Upper lobe of left lung (tissue), 4 donors: ENCODE results near the gene FEZF2.

Experiments
- EP300 ChIP-seq, 4 donors: sonication (generic); formaldehyde crosslinking; IDR thresholded peaks; one replicate each; pipeline ENCODE4 v1.5.1; 2017; ENCODE audit warnings: antibody characterized with exemption in 4 of 4, control low read depth in 2 of 4
- POLR2A ChIP-seq, 4 donors: fragments of 450-650 bp; IDR thresholded peaks; one replicate each; pipeline ENCODE4 v1.5.1; 2016 to 2017; ENCODE audit warnings: antibody characterized with exemption in 4 of 4, mild to moderate bottlenecking in 2 of 4
- POLR2AphosphoS5 ChIP-seq, 2 donors: sonication (generic); formaldehyde crosslinking; IDR thresholded peaks; one replicate each; pipeline ENCODE4 v1.5.1; 2017; ENCODE audit warnings: antibody characterized with exemption in 2 of 2
- TF ChIP-seq, protein P1 (sequence below), 6 experiments: fragments of 450-650 bp in 4 of 6; fragments of 200-600 bp in 2 of 6; sonication (generic) in 2 of 6; IDR thresholded peaks; one replicate each; pipeline ENCODE4 v1.5.1; 2016 to 2019; ENCODE audit warnings: antibody characterized with exemption in 6 of 6

DNA sequence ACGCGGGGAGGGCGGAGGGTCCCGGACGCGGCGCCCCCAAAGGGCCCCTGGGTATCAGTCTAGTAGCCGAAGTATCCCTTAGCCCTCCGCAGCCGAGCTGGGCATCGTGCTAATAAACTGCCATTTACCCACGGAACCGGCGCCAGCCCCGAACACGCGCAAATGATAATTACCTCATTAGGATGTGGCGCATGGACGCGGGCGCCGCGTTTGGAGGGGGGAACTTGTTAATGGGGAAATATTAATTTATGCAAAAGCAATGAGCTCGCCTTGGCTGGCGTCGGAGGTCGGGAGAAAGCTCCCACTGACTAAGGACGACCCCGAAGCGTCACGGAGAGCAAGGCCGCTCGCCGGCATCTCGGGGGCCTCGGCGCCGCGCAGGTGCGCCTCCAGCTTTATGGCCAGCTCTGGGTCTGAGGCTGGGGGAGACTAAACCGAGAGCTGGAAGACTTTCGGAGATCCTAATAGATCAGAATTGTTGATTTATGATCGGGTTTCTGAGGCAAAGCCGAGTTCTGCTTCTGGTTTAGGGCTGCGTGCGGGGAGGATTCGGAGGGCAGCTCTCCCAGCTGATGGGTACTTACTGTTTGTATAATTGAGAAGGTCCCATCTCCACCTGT, 474 bp upstream of the FEZF2 start:
- TF ChIP-seq, protein P1, sequence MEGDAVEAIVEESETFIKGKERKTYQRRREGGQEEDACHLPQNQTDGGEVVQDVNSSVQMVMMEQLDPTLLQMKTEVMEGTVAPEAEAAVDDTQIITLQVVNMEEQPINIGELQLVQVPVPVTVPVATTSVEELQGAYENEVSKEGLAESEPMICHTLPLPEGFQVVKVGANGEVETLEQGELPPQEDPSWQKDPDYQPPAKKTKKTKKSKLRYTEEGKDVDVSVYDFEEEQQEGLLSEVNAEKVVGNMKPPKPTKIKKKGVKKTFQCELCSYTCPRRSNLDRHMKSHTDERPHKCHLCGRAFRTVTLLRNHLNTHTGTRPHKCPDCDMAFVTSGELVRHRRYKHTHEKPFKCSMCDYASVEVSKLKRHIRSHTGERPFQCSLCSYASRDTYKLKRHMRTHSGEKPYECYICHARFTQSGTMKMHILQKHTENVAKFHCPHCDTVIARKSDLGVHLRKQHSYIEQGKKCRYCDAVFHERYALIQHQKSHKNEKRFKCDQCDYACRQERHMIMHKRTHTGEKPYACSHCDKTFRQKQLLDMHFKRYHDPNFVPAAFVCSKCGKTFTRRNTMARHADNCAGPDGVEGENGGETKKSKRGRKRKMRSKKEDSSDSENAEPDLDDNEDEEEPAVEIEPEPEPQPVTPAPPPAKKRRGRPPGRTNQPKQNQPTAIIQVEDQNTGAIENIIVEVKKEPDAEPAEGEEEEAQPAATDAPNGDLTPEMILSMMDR (IDR thresholded peaks at IDR 0.05), result no peak
- no peak for TF ChIP-seq POLR2A (IDR thresholded peaks at IDR 0.05)
- no peak for TF ChIP-seq EP300 (IDR thresholded peaks at IDR 0.05)
- TF ChIP-seq POLR2AphosphoS5 (IDR thresholded peaks at IDR 0.05), result no peak
